Subcutaneous adipose tissue (tissue), 4 donors: ENCODE measurements around the gene ETAA1. TPM values are rescaled to one million over a fixed set of nuclear protein-coding genes. Genes with fewer than 3 reads are reported as not detected.

ENCODE experiments used
- CTCF ChIP-seq: fragments of 450-650 bp; IDR thresholded peaks from one replicate; pipeline ENCODE4 v1.5.1; 2016; ENCODE audit warnings: low read depth, mild to moderate bottlenecking, control low read depth, antibody characterized with exemption, moderate library complexity
- total RNA-seq, 4 donors: library from RNA; depleted of rRNA; stranded (reverse); fragments of >200 nt; gene quantifications; one replicate each; pipeline ENCODE4 v1.1.0, GENCODE V29; 2016

Gene ETAA1
- total RNA-seq = 10 to 100 TPM; 13.6 to 16.1 (median 16.0) TPM

GRCh38 chr2:67397143-67397986 is at the start of gene ETAA1:
ETAA1 (plus strand) TSS chr2:67397333; CDS start chr2:67397449, 116 bp downstream.
- TF ChIP-seq CTCF = no peak

- no peak for TF ChIP-seq CTCF
Measured at GRCh38 chr2:67366832-67367412, 30.2 kb upstream of the ETAA1 start.

GRCh38 chr2:67374481-67374880 is 22.7 kb upstream of the ETAA1 start:
- no peak for TF ChIP-seq CTCF

DNA sequence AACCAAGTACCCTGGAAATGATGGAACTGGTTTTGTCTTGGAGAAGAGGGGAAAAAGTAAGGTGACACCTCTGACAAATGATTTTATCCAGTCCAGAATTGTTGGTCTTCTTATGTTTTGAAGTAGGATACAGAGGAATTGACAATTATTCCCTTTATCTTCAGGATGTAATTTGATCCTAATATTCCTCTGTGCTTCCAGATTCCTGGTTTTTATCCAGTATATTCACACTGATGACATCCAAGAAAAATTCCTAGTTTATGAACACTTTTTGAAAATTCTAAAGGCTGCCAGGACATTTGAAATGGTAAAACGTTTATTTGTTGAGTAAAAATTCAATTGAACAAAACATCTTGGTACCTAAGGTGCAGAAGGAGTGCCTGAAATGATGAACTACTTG is 22.2 kb upstream of the ETAA1 start:
- TF ChIP-seq CTCF = no peak

GRCh38 chr2:67378555-67378954 is 18.6 kb upstream of the ETAA1 start:
- no peak for TF ChIP-seq CTCF

- no peak for TF ChIP-seq CTCF
Measured at GRCh38 chr2:67379048-67379447, 18.1 kb upstream of the ETAA1 start.

DNA sequence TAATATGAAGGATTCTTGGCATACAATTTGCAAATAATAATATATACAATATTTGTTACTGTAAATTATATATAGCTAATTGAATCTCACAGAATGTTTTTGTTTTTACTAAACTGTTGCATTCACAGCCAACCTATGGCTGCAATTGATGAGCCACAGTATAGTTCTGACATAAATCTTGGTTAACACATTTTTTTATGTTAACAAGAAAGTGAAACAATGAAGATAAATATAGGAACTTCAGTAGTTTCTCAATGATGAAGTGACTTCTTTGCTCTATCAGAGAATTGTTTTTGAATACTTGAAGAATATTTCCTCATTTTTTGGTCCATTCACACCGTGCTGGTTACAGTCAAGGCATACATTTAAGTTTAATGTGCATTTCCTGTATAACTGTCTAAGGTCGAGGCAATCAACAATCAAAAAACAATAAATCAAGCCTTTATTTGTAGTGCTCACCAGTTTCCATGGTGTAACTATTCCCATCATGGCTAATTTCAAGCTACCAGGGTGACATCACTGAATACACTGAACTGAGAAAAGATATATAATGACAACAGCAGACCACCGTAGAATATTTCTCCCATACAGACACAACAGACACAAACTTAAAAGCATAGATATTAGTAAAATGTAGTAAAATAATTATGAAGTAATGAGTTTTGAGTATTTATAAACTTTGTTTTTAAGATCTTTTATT is 12.9 kb upstream of the ETAA1 start:
- no peak for TF ChIP-seq CTCF
